Measurements from ENCODE around the gene TBC1D4. TPM values are rescaled to one million over a fixed set of nuclear protein-coding genes. Genes with fewer than 3 reads are reported as not detected.

Gene TBC1D4
- total RNA-seq, 3 donors from 2014 or later = 33.3 to 52.8 (median 40.6) TPM

DNA sequence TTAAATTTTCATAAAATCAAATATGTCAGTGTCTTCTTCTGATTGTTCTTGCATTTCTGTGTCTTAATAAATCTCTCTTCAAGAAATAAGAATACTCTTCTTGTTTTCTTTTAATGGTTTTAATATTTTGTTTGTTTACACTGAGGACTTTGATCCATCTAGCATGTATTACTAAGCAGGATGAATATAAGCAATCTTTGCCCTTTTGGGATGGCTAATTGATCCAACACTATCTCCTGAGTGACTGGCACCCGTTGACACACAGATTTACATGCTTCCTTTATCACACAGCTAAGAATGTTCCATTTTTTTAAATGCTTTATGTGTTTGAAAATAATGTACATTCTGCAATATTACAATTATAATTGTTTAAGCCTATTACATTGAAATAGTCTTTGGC is 134.5 kb downstream of the TBC1D4 start:
- H3K4me1 ChIP-seq = no peaks in the 10 kb centered on the region
- intact Hi-C loops (cut with DNase I; ENCODE audit: low total_unique reads) = no loop called here
- no peaks in the 10 kb centered on the region for H3K9me3 ChIP-seq
- H3K27me3 ChIP-seq = no peaks in the 10 kb centered on the region
- H3K36me3 ChIP-seq = peaks cover 4% of the 10 kb centered on the region
- no peak for TF ChIP-seq POLR2A (IDR thresholded peaks at IDR 0.05)
- TF ChIP-seq POLR2AphosphoS5 (IDR thresholded peaks at IDR 0.05) = no peak
- TF ChIP-seq, protein P1, sequence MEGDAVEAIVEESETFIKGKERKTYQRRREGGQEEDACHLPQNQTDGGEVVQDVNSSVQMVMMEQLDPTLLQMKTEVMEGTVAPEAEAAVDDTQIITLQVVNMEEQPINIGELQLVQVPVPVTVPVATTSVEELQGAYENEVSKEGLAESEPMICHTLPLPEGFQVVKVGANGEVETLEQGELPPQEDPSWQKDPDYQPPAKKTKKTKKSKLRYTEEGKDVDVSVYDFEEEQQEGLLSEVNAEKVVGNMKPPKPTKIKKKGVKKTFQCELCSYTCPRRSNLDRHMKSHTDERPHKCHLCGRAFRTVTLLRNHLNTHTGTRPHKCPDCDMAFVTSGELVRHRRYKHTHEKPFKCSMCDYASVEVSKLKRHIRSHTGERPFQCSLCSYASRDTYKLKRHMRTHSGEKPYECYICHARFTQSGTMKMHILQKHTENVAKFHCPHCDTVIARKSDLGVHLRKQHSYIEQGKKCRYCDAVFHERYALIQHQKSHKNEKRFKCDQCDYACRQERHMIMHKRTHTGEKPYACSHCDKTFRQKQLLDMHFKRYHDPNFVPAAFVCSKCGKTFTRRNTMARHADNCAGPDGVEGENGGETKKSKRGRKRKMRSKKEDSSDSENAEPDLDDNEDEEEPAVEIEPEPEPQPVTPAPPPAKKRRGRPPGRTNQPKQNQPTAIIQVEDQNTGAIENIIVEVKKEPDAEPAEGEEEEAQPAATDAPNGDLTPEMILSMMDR (IDR thresholded peaks at IDR 0.05) = no peak
- DNase-seq (ENCODE audit: low spot score in 2 of 2) = no peak
- peak overlapping the region; percentile 8 to 79 for H3K27ac ChIP-seq
- H3K4me3 ChIP-seq = no peak overlapping the region

DNA sequence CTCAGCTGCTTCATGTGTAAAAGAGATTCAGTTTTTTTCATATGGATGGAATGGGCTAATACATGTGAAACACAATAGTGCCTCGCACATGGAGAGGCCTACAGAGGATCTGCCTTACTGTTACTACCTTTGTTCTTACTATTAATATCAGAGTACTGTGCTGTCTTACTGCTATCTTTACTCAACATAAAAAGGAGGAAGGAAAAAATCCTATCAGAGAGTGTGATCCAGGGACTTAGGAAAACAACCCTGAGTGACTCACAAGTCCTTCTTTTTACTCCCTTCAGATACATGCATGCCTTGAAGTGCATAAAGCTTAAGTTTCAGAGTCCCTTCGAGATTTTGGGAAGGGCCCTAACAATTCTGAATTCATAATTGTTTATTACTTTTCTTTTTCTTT is 136.8 kb downstream of the TBC1D4 start:
- no peaks in the 10 kb centered on the region for H3K4me1 ChIP-seq
- peak overlapping the region in 1 of 2 donors; percentile 42 for H3K27ac ChIP-seq
- no peaks in the 10 kb centered on the region for H3K9me3 ChIP-seq
- intact Hi-C loops (cut with DNase I; ENCODE audit: low total_unique reads) = no loop called here
- H3K4me3 ChIP-seq = no peak overlapping the region
- peaks cover 4% of the 10 kb centered on the region for H3K36me3 ChIP-seq
- TF ChIP-seq POLR2A (IDR thresholded peaks at IDR 0.05) = no peak
- no peak for TF ChIP-seq POLR2AphosphoS5 (IDR thresholded peaks at IDR 0.05)
- TF ChIP-seq, protein P1 (IDR thresholded peaks at IDR 0.05) = no peak
- no peak for DNase-seq (ENCODE audit: low spot score in 2 of 2)
- no peaks in the 10 kb centered on the region for H3K27me3 ChIP-seq

DNA sequence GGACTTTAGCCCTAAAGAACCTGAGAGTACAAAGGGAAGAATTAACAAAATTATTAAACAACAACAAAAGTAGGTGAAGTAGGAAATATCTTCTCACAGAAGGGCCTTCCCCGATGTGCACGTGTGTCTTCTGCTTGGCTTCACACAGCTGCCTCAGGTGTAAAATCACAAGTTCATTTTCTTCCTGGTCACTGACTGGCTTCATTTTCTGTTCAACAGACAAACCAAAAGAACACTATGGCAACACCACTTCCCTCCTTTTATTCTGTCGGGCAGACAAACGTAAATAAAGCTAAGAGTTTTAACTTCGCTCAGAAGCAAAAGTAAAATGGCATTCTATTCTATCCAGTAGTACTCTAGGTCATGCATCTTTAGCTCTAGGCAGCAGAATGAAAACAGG is 140.9 kb downstream of the TBC1D4 start:
- intact Hi-C loops (cut with DNase I; ENCODE audit: low total_unique reads) = no loop called here
- no peak overlapping the region for H3K4me3 ChIP-seq
- H3K9me3 ChIP-seq = no peaks in the 10 kb centered on the region
- no peak overlapping the region for H3K27ac ChIP-seq
- H3K36me3 ChIP-seq = peaks cover 4% of the 10 kb centered on the region
- H3K27me3 ChIP-seq = no peaks in the 10 kb centered on the region
- H3K4me1 ChIP-seq = no peaks in the 10 kb centered on the region
- TF ChIP-seq POLR2A (IDR thresholded peaks at IDR 0.05) = no peak
- no peak for TF ChIP-seq POLR2AphosphoS5 (IDR thresholded peaks at IDR 0.05)
- TF ChIP-seq, protein P1 (IDR thresholded peaks at IDR 0.05) = no peak
- DNase-seq (ENCODE audit: low spot score in 2 of 2) = no peak

DNA sequence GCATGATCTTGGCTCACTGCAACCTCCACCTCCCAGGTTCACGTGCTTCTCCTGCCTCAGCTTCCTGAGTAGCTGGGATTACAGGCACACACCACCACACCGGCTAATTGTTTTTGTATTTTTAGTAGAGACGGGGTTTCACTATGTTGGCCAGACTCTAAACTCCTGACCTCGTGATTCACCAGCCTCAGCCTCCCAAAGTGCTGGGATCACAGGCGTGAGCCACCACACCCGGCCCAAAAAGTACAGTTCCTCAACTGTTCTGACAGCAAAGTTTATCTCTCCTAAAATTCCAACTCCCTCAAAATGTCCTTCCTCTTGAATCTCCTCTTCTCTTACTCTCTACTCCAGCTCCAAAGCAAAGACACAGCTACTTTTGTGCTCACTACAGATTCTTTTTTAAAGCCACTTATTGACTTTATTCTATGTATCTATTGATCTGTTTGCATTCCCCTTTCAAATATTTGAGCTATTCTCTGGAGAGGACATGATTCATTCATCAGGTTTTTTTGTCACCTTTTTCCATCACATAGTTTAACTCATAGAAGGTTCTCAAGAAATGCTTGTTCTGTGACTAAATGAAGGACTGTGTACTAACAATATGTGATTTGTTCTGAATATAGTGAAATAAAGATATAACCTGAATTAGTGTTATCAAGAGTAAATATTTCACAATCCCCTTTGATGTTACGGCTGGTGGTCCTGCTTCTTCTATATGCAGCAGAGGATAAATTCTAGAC is 142.2 kb downstream of the TBC1D4 start:
- H3K9me3 ChIP-seq = no peaks in the 10 kb centered on the region
- DNase-seq (ENCODE audit: low spot score in 2 of 2) = no peak
- H3K27me3 ChIP-seq = no peaks in the 10 kb centered on the region
- TF ChIP-seq POLR2AphosphoS5 (IDR thresholded peaks at IDR 0.05) = no peak
- no peak for TF ChIP-seq POLR2A (IDR thresholded peaks at IDR 0.05)
- TF ChIP-seq, protein P1 (IDR thresholded peaks at IDR 0.05) = no peak
- peaks cover 4% of the 10 kb centered on the region for H3K36me3 ChIP-seq
- H3K27ac ChIP-seq = no peak overlapping the region
- no peak overlapping the region for H3K4me3 ChIP-seq
- H3K4me1 ChIP-seq = no peaks in the 10 kb centered on the region
- intact Hi-C loops (cut with DNase I; ENCODE audit: low total_unique reads) = no loop called here

DNA sequence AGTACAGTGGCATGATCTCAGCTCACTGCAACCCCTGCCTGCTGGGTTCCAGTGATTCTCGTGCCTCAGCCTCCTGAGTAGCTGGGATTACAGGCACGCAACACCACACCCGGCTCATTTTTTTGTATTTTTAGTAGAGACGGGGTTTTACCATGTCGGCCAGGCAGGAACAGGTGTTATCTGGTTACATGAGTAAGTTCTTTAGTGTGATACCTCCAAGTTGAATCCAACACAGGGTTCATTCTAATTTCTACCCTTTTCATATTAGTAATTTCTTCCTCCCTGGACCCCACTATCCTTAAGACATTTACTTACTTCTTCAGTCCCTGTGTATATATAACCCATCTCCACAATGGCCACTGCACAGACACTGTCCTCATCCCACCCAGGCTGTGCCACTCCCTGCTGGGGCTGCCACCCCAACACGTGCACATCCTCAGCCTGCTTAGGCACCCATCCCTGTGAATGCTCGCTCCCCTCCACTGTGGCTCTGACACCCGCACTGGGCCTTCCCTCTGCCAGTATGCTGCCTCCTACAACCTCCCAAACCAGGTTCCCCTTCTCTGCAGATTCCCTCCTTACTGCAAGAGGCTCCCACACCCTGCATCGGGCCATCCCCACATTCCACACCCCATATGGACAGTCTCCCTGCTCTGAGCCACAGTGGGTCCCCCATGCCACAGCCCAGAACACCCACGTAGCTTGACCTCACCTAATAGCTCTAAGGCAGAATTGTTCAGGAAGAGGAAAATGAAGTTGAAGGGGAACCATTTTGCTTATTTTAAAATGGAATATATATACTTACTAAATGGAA is 147.1 kb downstream of the TBC1D4 start:
- Histone ChIP-seq H3K4me3 (no peak overlapping the region), H3K27me3 (no peaks in the 10 kb centered on the region), H3K9me3 (no peaks in the 10 kb centered on the region), H3K4me1 (no peaks in the 10 kb centered on the region), H3K27ac (no peak overlapping the region), H3K36me3 (no peaks in the 10 kb centered on the region)
- no peak for TF ChIP-seq POLR2A (IDR thresholded peaks at IDR 0.05)
- no peak for TF ChIP-seq POLR2AphosphoS5 (IDR thresholded peaks at IDR 0.05)
- TF ChIP-seq, protein P1 (IDR thresholded peaks at IDR 0.05) = no peak
- no peak for DNase-seq (ENCODE audit: low spot score in 2 of 2)
- intact Hi-C loops (cut with DNase I; ENCODE audit: low total_unique reads) = no loop called here
